GM18858 (cell line): ENCODE measurements around the gene CACNG6.

ENCODE experiments used
- ATAC-seq: cut with Tn5 transposase; IDR thresholded peaks from one replicate; pipeline ENCODE4 v1.9.1; 2021; ENCODE audit not compliant: unreplicated experiment

CACNG6 gene

GRCh38 chr19:54041969-54042606, 50.7 kb downstream of the CACNG6 start:
- ATAC-seq = no peak

GRCh38 chr19:54042989-54043388, 51.6 kb downstream of the CACNG6 start:
- ATAC-seq = no peak

GRCh38 chr19:54045771-54046170, 54.3 kb downstream of the CACNG6 start:
- no peak for ATAC-seq

- ATAC-seq = no peak
Measured at GRCh38 chr19:54047616-54048015, 56.2 kb downstream of the CACNG6 start.
